SU-DHL-6 (cell line): ENCODE results near the gene RIN3.

Source experiments
- H2AFZ ChIP-seq: fragments of 200-600 bp; sonication (generic); 2 replicates; pipeline ENCODE4 v1.6.1; 2014; ENCODE audit warnings: low read depth, mild to moderate bottlenecking, moderate library complexity, mixed read lengths, antibody characterized with exemption, low read length; ENCODE audit not compliant: severe bottlenecking
- H3F3A ChIP-seq: fragments of 200-600 bp; shearing (Covaris generic); 2 replicates; pipeline ENCODE4 v1.6.0; 2016; ENCODE audit warnings: antibody characterized with exemption, mild to moderate bottlenecking; ENCODE audit not compliant: insufficient read depth
- H3K27ac ChIP-seq: fragments of 200-600 bp; sonication (generic); 2 replicates; pipeline ENCODE4 v1.5.1; 2016; ENCODE audit warnings: low read depth, mild to moderate bottlenecking, low read length, moderate library complexity, mixed read lengths
- H3K27me3 ChIP-seq: fragments of 200-600 bp; sonication (generic), shearing (Covaris generic); 2 replicates; pipeline ENCODE4 v1.6.0; 2014; ENCODE audit warnings: mild to moderate bottlenecking, low read length
- H3K36me3 ChIP-seq: fragments of 200-600 bp; sonication (generic); 2 replicates; pipeline ENCODE4 v1.6.1; 2014; ENCODE audit warnings: mild to moderate bottlenecking, low read length, mixed read lengths
- H3K4me2 ChIP-seq: fragments of 300-600, 200-600 bp; shearing (Covaris generic), sonication (generic); 2 replicates; pipeline ENCODE4 v1.6.0; 2014; ENCODE audit warnings: low read length, low read depth, mild to moderate bottlenecking; ENCODE audit not compliant: poor library complexity, severe bottlenecking
- H3K4me3 ChIP-seq: fragments of 200-600 bp; sonication (generic); 2 replicates; pipeline ENCODE4 v1.5.1; 2014; ENCODE audit warnings: antibody characterized with exemption, low read length, mild to moderate bottlenecking, mixed read lengths; ENCODE audit not compliant: insufficient read depth, poor library complexity, severe bottlenecking
- H3K79me2 ChIP-seq: fragments of 200-600 bp; sonication (generic); 2 replicates; pipeline ENCODE4 v1.6.1; 2014; ENCODE audit warnings: mild to moderate bottlenecking, low read length, moderate library complexity; ENCODE audit not compliant: insufficient read depth
- H3K9ac ChIP-seq: fragments of 200-600 bp; sonication (generic); 2 replicates; pipeline ENCODE4 v1.7.0; 2014; ENCODE audit warnings: mild to moderate bottlenecking, low read length
- H3K9me2 ChIP-seq: fragments of 200-600 bp; sonication (generic); replicated peaks from 2 replicates; pipeline ENCODE4 v1.6.1; 2014; ENCODE audit warnings: low read length; ENCODE audit not compliant: insufficient read depth
- H3K9me3 ChIP-seq: fragments of 200-600 bp; sonication (generic); 2 replicates; pipeline ENCODE4 v1.6.1; 2014; ENCODE audit warnings: low read length, mixed read lengths; ENCODE audit not compliant: insufficient read depth
- H4K20me1 ChIP-seq: fragments of 200-600 bp; sonication (generic); 2 replicates; pipeline ENCODE4 v1.6.1; 2014; ENCODE audit warnings: low read depth, mild to moderate bottlenecking, antibody characterized with exemption, low read length, moderate library complexity, mixed read lengths
- CTCF ChIP-seq: fragments of 200-600 bp; sonication (generic); IDR thresholded peaks from one replicate; pipeline ENCODE4 v1.5.1; 2017; ENCODE audit warnings: antibody characterized with exemption, mild to moderate bottlenecking, low read length, moderate library complexity; ENCODE audit not compliant: insufficient read depth, poor library complexity, severe bottlenecking
- EZH2phosphoT487 ChIP-seq: fragments of 200-600 bp; sonication (generic), shearing (Covaris generic); conservative IDR thresholded peaks from 2 replicates; pipeline ENCODE4 v1.6.1; 2018; ENCODE audit warnings: mild to moderate bottlenecking, antibody characterized with exemption, low read length, moderate library complexity, mixed read lengths

The RIN3 gene

GRCh38 chr14:92589213-92589852 is 75.8 kb downstream of the RIN3 start:
- H3F3A ChIP-seq: no peaks in the 10 kb centered on the region
- no peak overlapping the region for H2AFZ ChIP-seq
- H3K4me2 ChIP-seq: no peak overlapping the region
- H3K9me3 ChIP-seq: no peaks in the 10 kb centered on the region
- no peaks in the 10 kb centered on the region for H3K36me3 ChIP-seq
- H4K20me1 ChIP-seq: no peaks in the 10 kb centered on the region
- no peaks in the 10 kb centered on the region for H3K27me3 ChIP-seq
- no peak overlapping the region for H3K27ac ChIP-seq
- no peak overlapping the region for H3K4me3 ChIP-seq
- no peaks in the 10 kb centered on the region for H3K79me2 ChIP-seq
- H3K9me2 ChIP-seq: no peaks in the 10 kb centered on the region
- H3K9ac ChIP-seq: no peak overlapping the region
- TF ChIP-seq CTCF: peak; percentile 46
- TF ChIP-seq EZH2phosphoT487: no peak

GRCh38 chr14:92590176-92590575 is 76.6 kb downstream of the RIN3 start:
- Histone ChIP-seq H3K4me2 (no peak overlapping the region), H3K36me3 (no peaks in the 10 kb centered on the region), H3K9me3 (no peaks in the 10 kb centered on the region), H3K4me3 (no peak overlapping the region), H3K9ac (no peak overlapping the region), H3K9me2 (no peaks in the 10 kb centered on the region), H3K27me3 (no peaks in the 10 kb centered on the region), H4K20me1 (no peaks in the 10 kb centered on the region), H3K79me2 (no peaks in the 10 kb centered on the region), H3F3A (no peaks in the 10 kb centered on the region), H3K27ac (no peak overlapping the region), H2AFZ (no peak overlapping the region)
- TF ChIP-seq CTCF (no peak), EZH2phosphoT487 (no peak)

GRCh38 chr14:92590941-92591340 is 77.4 kb downstream of the RIN3 start:
- no peak overlapping the region for H3K9ac ChIP-seq
- TF ChIP-seq CTCF: no peak
- no peaks in the 10 kb centered on the region for H3K36me3 ChIP-seq
- H2AFZ ChIP-seq: no peak overlapping the region
- no peak overlapping the region for H3K4me3 ChIP-seq
- no peak overlapping the region for H3K27ac ChIP-seq
- no peaks in the 10 kb centered on the region for H3K27me3 ChIP-seq
- no peaks in the 10 kb centered on the region for H4K20me1 ChIP-seq
- no peaks in the 10 kb centered on the region for H3K9me2 ChIP-seq
- H3K9me3 ChIP-seq: no peaks in the 10 kb centered on the region
- H3K4me2 ChIP-seq: no peak overlapping the region
- H3F3A ChIP-seq: no peaks in the 10 kb centered on the region
- H3K79me2 ChIP-seq: no peaks in the 10 kb centered on the region

- no peaks in the 10 kb centered on the region for H3K27me3 ChIP-seq
- H3K9ac ChIP-seq: no peak overlapping the region
- no peaks in the 10 kb centered on the region for H3K9me2 ChIP-seq
- TF ChIP-seq CTCF (no peak), EZH2phosphoT487 (no peak)
- H3K79me2 ChIP-seq: no peaks in the 10 kb centered on the region
- H3F3A ChIP-seq: no peaks in the 10 kb centered on the region
- H3K4me3 ChIP-seq: no peak overlapping the region
- no peak overlapping the region for H3K4me2 ChIP-seq
- no peak overlapping the region for H2AFZ ChIP-seq
- H3K36me3 ChIP-seq: no peaks in the 10 kb centered on the region
- H3K9me3 ChIP-seq: no peaks in the 10 kb centered on the region
- no peak overlapping the region for H3K27ac ChIP-seq
- H4K20me1 ChIP-seq: no peaks in the 10 kb centered on the region
These were observed 77.8 kb downstream of the RIN3 start for GRCh38 chr14:92591346-92591745.
